Lower leg skin (tissue), 4 donors: ENCODE measurements around the gene SMG6. TPM values are rescaled to one million over a fixed set of nuclear protein-coding genes. Genes with fewer than 3 reads are reported as not detected.

Experiments
- DNase-seq, 2 donors: peaks; one replicate each; pipeline ENCODE4 v3.0.0-alpha.2; 2019; ENCODE audit warnings: low spot score in 2 of 2
- H3K4me3 ChIP-seq: fragments of 200-600 bp; sonication (generic); 2 replicates; pipeline ENCODE4 v1.5.1; 2017; ENCODE audit warnings: mild to moderate bottlenecking, low read depth; ENCODE audit not compliant: poor library complexity, severe bottlenecking
- POLR2A ChIP-seq, 2 donors: fragments of 450-650 bp; IDR thresholded peaks; one replicate each; pipeline ENCODE4 v1.6.1; 2016 to 2017; ENCODE audit warnings: antibody characterized with exemption in 2 of 2, mild to moderate bottlenecking in 1 of 2, moderate library complexity in 1 of 2
- WGBS, 2 donors: methylation state at CpG; one replicate each; pipeline ENCODE4 v1.1.5; 2018; 5-methylcytosine and 5-hydroxymethylcytosine counted together
- intact Hi-C: fragments of 100-400 bp; cut with DNase I; formaldehyde crosslinking; loops from one replicate; pipeline ENCODE4 v1.15.0; 2023; ENCODE audit warnings: low total_unique reads
- total RNA-seq, 4 donors: library from RNA; depleted of rRNA; stranded (reverse); fragments of >200 nt; gene quantifications; one replicate each; pipeline ENCODE4 v1.1.0, GENCODE V29; 2016
- TF ChIP-seq, protein P1 (sequence below), 3 donors: fragments of 450-650 bp; IDR thresholded peaks; one replicate each; pipeline ENCODE4 v1.5.1; 2016; ENCODE audit warnings: antibody characterized with exemption in 3 of 3, mild to moderate bottlenecking in 3 of 3, moderate library complexity in 2 of 3

SMG6 gene
- total RNA-seq, 4 donors from 2014 or later: 22.5 to 54.6 (median 29.5) TPM

DNA sequence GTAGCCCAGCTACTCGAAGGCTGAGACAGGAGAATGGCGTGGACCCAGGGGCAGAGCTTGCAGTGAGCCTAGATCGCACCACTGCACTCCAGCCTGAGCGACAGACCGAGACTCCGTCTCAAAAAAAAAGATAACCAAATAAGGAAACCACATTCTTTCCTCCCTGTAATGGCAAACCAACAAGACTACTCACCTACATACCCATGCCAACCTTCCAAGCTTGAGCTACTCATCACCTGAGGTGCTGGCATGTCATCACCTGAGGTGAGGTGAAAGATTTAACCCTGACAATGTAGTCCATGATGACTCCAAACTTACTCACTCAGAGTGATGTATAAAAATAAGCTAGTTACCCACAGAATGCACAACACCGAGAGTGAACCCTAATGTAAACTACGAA, 85.2 kb downstream of the SMG6 start:
- no peak for TF ChIP-seq POLR2A (IDR thresholded peaks at IDR 0.05)
- TF ChIP-seq, protein P1, sequence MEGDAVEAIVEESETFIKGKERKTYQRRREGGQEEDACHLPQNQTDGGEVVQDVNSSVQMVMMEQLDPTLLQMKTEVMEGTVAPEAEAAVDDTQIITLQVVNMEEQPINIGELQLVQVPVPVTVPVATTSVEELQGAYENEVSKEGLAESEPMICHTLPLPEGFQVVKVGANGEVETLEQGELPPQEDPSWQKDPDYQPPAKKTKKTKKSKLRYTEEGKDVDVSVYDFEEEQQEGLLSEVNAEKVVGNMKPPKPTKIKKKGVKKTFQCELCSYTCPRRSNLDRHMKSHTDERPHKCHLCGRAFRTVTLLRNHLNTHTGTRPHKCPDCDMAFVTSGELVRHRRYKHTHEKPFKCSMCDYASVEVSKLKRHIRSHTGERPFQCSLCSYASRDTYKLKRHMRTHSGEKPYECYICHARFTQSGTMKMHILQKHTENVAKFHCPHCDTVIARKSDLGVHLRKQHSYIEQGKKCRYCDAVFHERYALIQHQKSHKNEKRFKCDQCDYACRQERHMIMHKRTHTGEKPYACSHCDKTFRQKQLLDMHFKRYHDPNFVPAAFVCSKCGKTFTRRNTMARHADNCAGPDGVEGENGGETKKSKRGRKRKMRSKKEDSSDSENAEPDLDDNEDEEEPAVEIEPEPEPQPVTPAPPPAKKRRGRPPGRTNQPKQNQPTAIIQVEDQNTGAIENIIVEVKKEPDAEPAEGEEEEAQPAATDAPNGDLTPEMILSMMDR (IDR thresholded peaks at IDR 0.05): no peak
- H3K4me3 ChIP-seq: no peak overlapping the region
- DNase-seq: no peak
- intact Hi-C loops: no loop called here
- WGBS, 2 donors: 80 to 84% methylated on average over 8 of the region's 8 CpGs

GRCh38 chr17:2215616-2216364, 87.8 kb downstream of the SMG6 start:
- DNase-seq: peak in 1 of 2 donors; percentile 94
- no peak for TF ChIP-seq POLR2A (IDR thresholded peaks at IDR 0.05)
- TF ChIP-seq, protein P1 (IDR thresholded peaks at IDR 0.05): no peak
- H3K4me3 ChIP-seq: no peak overlapping the region
- intact Hi-C loops: no loop called here
- WGBS, 2 donors: 32 to 33% methylated on average over 18 of the region's 18 CpGs

DNA sequence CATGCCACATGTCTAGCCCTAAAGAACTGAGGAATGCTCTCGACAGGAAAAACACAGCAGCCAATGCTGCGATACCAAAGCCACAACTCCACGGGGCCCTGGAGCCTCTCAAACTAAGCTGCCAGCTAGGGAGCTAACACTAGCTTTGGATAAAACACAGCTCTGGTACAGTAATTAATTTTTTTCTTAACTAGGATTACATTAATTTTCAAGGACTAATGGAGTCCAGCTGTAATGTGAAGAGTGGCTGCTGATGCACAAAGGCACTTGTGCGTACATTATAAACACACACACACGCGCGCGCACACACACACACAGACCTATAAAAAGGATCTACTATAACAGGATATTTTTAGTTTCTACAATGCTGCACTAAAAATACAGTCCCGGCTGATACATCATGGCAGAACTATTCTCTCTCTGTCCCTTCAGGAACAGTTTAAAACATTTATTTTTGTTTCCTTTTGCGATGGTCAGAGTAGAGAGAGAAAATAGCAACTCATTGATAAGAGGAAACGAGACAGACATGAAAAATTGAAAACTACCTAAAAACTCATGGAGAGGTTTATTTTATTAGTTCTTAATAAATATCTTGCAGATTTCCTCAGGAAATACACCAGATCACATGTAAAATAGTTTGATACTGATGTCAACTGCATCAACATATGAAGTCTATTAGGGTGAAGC, 88.5 kb downstream of the SMG6 start:
- DNase-seq: no peak
- intact Hi-C loops: no loop called here
- TF ChIP-seq, protein P1 (IDR thresholded peaks at IDR 0.05): no peak
- no peak for TF ChIP-seq POLR2A (IDR thresholded peaks at IDR 0.05)
- WGBS, 2 donors: 49 to 58% methylated on average over 11 of the region's 11 CpGs
- no peak overlapping the region for H3K4me3 ChIP-seq

GRCh38 chr17:2214047-2214928, 89.3 kb downstream of the SMG6 start:
- intact Hi-C loops: no loop called here
- 58 to 61% methylated on average over 17 of the region's 17 CpGs for WGBS, 2 donors
- DNase-seq: peak; percentile 59 to 91
- no peak overlapping the region for H3K4me3 ChIP-seq
- no peak for TF ChIP-seq POLR2A (IDR thresholded peaks at IDR 0.05)
- TF ChIP-seq, protein P1 (IDR thresholded peaks at IDR 0.05): no peak

GRCh38 chr17:2213291-2213960, 90.2 kb downstream of the SMG6 start:
- no peak for DNase-seq
- 63 to 64% methylated on average over 11 of the region's 11 CpGs for WGBS, 2 donors
- intact Hi-C loops: no loop called here
- no peak overlapping the region for H3K4me3 ChIP-seq
- TF ChIP-seq, protein P1 (IDR thresholded peaks at IDR 0.05): no peak
- TF ChIP-seq POLR2A (IDR thresholded peaks at IDR 0.05): no peak
